BLaER1 treated with 17β-estradiol and CSF1 and Interleukin-3, amounts not matched to agents 10 nM and 100 nM (cell line): ENCODE measurements around the gene NR2C2.
A peak's percentile ranks its signal among the peaks of the same experiment; 100 is the strongest.

Experiments
- H3K27ac ChIP-seq, 11 experiments: shearing (Covaris generic); formaldehyde crosslinking; 2 replicates each; pipeline ENCODE4 v1.8.1; 2022
- H3K27me3 ChIP-seq, 11 experiments: shearing (Covaris generic); formaldehyde crosslinking; 2 replicates each; pipeline ENCODE4 v1.8.1; 2022
- H3K36me3 ChIP-seq, 11 experiments: shearing (Covaris generic); formaldehyde crosslinking; 2 replicates each; pipeline ENCODE4 v1.8.1; 2022
- H3K4me1 ChIP-seq, 10 experiments: shearing (Covaris generic); formaldehyde crosslinking; 2 replicates each; pipeline ENCODE4 v1.8.1; 2022
- H3K4me2 ChIP-seq, 11 experiments: shearing (Covaris generic); formaldehyde crosslinking; 2 replicates each; pipeline ENCODE4 v1.8.1; 2022
- H3K4me3 ChIP-seq, 10 experiments: shearing (Covaris generic); formaldehyde crosslinking; 2 replicates each; pipeline ENCODE4 v1.8.1; 2022
- H3K9ac ChIP-seq, 11 experiments: shearing (Covaris generic); formaldehyde crosslinking; 2 replicates each; pipeline ENCODE4 v1.8.1; 2022
- H3K9me3 ChIP-seq, 11 experiments: shearing (Covaris generic); formaldehyde crosslinking; replicated peaks in 1 of 11; 2 replicates each; pipeline ENCODE4 v1.8.1; 2022
- H4K20me1 ChIP-seq, 11 experiments: shearing (Covaris generic); formaldehyde crosslinking; 2 replicates each; pipeline ENCODE4 v1.8.1; 2022
- Cebpa-rat ChIP-seq, 11 experiments: shearing (Covaris generic); IDR thresholded peaks; 2 replicates each; pipeline ENCODE4 v1.8.1; 2022

NR2C2 gene

GRCh38 chr3:15079091-15079490 lies 131.7 kb downstream of the NR2C2 start:
- peaks cover 9 to 64% (median 18%) of the 10 kb centered on the region in 10 experiments; a peak in 19 of 20 replicates for H3K4me1 ChIP-seq
- no peak overlapping the region for H3K27ac ChIP-seq
- TF ChIP-seq Cebpa-rat (IDR thresholded peaks at IDR 0.05), result no peak
- no peaks in the 10 kb centered on the region for H3K9me3 ChIP-seq
- peaks cover 92 to 99% (median 95%) of the 10 kb centered on the region in 11 experiments for H3K36me3 ChIP-seq
- H3K4me2 ChIP-seq, result no peak overlapping the region
- H3K9ac ChIP-seq, result no peak overlapping the region
- H3K4me3 ChIP-seq, result no peak overlapping the region
- no peaks in the 10 kb centered on the region for H3K27me3 ChIP-seq
- peaks cover 0 to 12% (median 0%) of the 10 kb centered on the region in 11 experiments; a peak in 2 of 22 replicates for H4K20me1 ChIP-seq

DNA sequence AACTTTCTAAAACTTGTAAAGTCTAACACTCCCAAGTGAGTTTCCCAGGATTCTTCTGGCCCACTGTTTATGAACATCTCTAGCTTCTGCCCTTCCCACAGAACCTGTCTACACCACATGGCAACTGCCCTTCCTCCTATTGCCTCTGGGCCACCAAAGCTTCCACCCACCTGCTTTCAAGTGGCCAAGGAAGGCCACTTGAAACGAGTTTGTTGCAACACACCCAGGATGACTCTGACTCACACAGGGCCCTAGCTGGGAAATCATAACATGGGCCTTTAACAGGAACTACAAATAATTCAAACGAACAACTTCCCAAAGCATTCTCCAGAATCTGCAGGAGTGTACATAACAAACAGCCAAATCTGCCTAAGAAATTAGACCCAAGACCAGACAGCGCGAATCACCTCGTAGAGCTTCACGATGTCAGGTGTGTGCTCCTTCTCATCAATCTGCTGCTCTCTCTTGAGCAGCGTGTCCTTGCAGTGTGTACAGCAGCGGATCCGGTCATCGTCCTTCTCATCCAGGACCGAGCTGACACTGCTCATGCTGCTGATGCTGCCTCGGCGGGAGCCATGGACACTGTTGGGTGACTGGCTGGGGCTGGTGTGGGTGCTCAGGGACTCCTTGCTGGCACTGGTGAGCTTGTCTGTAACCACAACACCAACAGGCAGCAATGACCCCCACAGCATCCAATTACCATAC lies 134.7 kb downstream of the NR2C2 start:
- Histone ChIP-seq H3K4me3 (no peak overlapping the region), H3K4me2 (peak overlapping the region in 4 of 11 experiments; percentile 27 to 90 (median 74); a peak in 9 of 22 replicates), H3K27ac (peak overlapping the region in 4 of 11 experiments; percentile 55 to 76 (median 73); a peak in 8 of 22 replicates), H3K9ac (peak overlapping the region in 3 of 11 experiments; percentile 0 to 41 (median 26); a peak in 2 of 22 replicates), H4K20me1 (no peaks in the 10 kb centered on the region; a peak in 2 of 22 replicates), H3K27me3 (no peaks in the 10 kb centered on the region), H3K9me3 (no peaks in the 10 kb centered on the region), H3K4me1 (peaks cover 0 to 44% (median 0%) of the 10 kb centered on the region in 10 experiments; a peak in 9 of 20 replicates), H3K36me3 (peaks cover 93 to 99% (median 97%) of the 10 kb centered on the region in 11 experiments)
- TF ChIP-seq Cebpa-rat (IDR thresholded peaks at IDR 0.05), result 0 out of 22 replicates have a peak, but pooled peaks of 3 of the 11 experiments have one; percentile 21 to 39 (median 29)

GRCh38 chr3:15083252-15083651 lies 135.9 kb downstream of the NR2C2 start:
- Histone ChIP-seq H3K4me1 (peaks cover 0 to 39% (median 0%) of the 10 kb centered on the region in 10 experiments; a peak in 9 of 20 replicates), H3K9me3 (no peaks in the 10 kb centered on the region), H3K4me2 (peak overlapping the region in 3 of 11 experiments; percentile 62 to 90 (median 85); a peak in 6 of 22 replicates), H4K20me1 (no peaks in the 10 kb centered on the region; a peak in 2 of 22 replicates), H3K4me3 (no peak overlapping the region), H3K27me3 (no peaks in the 10 kb centered on the region), H3K9ac (0 out of 22 replicates have a peak overlapping the region, but pooled peaks of 1 of the 11 experiments have one; percentile 0), H3K36me3 (peaks cover 90 to 99% (median 96%) of the 10 kb centered on the region in 11 experiments), H3K27ac (peak overlapping the region in 3 of 11 experiments; percentile 73 to 76 (median 73); a peak in 5 of 22 replicates)
- TF ChIP-seq Cebpa-rat (IDR thresholded peaks at IDR 0.05), result no peak

DNA sequence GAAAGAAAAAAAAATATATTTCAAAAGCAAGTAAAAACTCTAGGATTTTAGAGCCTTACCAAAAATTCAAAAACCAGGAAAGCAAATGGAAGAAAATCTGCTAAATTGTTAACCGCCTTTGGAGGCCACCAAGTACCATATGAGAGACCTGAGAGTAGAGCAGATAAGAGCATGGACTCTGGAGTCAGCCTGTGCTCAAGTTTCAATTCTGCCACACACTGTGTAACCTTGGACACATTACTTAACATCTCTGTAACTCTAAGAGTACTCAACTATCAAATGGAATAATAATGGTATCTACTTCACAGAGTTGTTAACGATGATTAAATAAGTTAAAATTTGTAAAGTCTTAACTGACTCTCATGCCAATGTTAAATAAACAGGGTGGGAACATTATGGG lies 138.9 kb downstream of the NR2C2 start:
- peaks cover 0 to 34% (median 0%) of the 10 kb centered on the region in 10 experiments; a peak in 9 of 20 replicates for H3K4me1 ChIP-seq
- no peaks in the 10 kb centered on the region for H3K9me3 ChIP-seq
- H3K9ac ChIP-seq, result no peak overlapping the region
- no peak overlapping the region for H3K4me2 ChIP-seq
- TF ChIP-seq Cebpa-rat (IDR thresholded peaks at IDR 0.05), result no peak
- H3K27ac ChIP-seq, result no peak overlapping the region
- peaks cover 87 to 100% (median 96%) of the 10 kb centered on the region in 11 experiments for H3K36me3 ChIP-seq
- H3K27me3 ChIP-seq, result no peaks in the 10 kb centered on the region
- H4K20me1 ChIP-seq, result peaks cover 0 to under 1% (median 0%) of the 10 kb centered on the region in 11 experiments; a peak in 2 of 22 replicates
- H3K4me3 ChIP-seq, result no peak overlapping the region

DNA sequence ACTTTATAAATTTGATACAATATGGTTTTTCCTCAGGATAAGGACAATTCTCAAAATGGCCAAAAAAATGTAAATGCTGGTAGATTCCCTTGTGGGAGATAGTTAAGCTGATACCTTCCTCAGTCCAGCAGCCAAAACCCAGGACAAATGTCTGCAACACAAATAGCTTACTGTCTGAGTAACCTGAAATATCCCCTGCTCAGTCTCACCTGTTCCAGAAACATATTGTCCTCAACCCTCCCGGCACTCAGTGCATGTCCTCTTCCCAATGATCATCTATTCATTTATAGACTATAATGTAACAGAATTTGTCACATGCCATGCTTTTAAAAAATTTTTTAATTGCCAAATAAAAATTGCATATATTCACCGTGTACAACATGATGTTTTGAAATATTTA lies 139.3 kb downstream of the NR2C2 start:
- Histone ChIP-seq H3K9ac (no peak overlapping the region), H3K36me3 (peaks cover 87 to 100% (median 96%) of the 10 kb centered on the region in 11 experiments), H3K27ac (no peak overlapping the region), H3K4me1 (peaks cover 0 to 30% (median 0%) of the 10 kb centered on the region in 10 experiments; a peak in 9 of 20 replicates), H3K9me3 (no peaks in the 10 kb centered on the region), H3K27me3 (no peaks in the 10 kb centered on the region), H3K4me2 (no peak overlapping the region), H3K4me3 (no peak overlapping the region), H4K20me1 (peaks cover 0 to 5% (median 0%) of the 10 kb centered on the region in 11 experiments; a peak in 3 of 22 replicates)
- TF ChIP-seq Cebpa-rat (IDR thresholded peaks at IDR 0.05), result no peak

DNA sequence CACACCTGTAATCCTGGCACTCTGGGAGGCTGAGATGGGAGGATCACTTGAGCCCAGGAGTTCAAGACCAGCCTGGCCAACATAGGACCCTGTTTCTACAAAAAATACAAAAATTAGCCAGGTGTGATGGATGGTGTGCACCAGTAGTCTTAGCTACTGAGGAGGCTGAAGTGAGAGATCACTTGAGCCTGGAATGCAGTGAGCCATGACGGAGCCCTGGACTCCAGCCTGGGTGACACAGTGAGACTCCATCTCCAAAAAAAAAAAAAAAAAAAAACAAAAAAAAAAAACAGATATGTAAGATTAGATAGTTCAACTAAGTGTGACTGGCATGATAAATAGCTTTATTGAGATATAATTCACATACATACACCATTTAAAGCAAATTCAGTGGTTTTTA lies 141.8 kb downstream of the NR2C2 start:
- Histone ChIP-seq H3K4me3 (no peak overlapping the region), H4K20me1 (peaks cover 0 to 5% (median 0%) of the 10 kb centered on the region in 11 experiments; a peak in 1 of 22 replicates), H3K9me3 (no peaks in the 10 kb centered on the region), H3K27me3 (no peaks in the 10 kb centered on the region), H3K4me2 (no peak overlapping the region), H3K36me3 (peaks cover 78 to 100% (median 95%) of the 10 kb centered on the region in 11 experiments), H3K27ac (no peak overlapping the region), H3K4me1 (peaks cover 0 to 5% (median 0%) of the 10 kb centered on the region in 10 experiments; a peak in 4 of 20 replicates), H3K9ac (no peak overlapping the region)
- TF ChIP-seq Cebpa-rat (IDR thresholded peaks at IDR 0.05), result no peak

DNA sequence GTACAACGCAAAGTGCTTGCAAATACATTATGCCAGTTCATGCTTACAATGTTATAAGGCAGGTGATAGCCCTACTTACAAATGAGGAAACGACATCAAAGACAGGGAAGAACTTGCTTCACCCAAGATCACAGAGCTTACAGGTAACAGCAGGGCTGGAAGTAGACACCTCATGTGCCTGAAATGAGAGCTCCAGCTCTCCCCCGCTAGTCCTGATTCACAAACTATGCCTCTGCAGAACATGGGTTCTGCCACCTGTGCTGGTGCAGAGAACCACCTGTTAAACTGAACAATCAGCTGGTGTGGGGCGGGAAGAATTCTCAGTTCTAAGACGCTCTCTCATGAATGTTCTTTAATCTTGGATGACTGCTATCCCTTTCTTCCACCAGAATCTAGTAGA lies 144.2 kb downstream of the NR2C2 start:
- H3K4me1 ChIP-seq, result peaks cover 7 to 18% (median 12%) of the 10 kb centered on the region in 10 experiments
- TF ChIP-seq Cebpa-rat (IDR thresholded peaks at IDR 0.05), result no peak
- H3K27me3 ChIP-seq, result no peaks in the 10 kb centered on the region
- H4K20me1 ChIP-seq, result peaks cover 0 to 11% (median 4%) of the 10 kb centered on the region in 11 experiments; a peak in 4 of 22 replicates
- H3K4me2 ChIP-seq, result no peak overlapping the region
- no peak overlapping the region for H3K27ac ChIP-seq
- H3K9ac ChIP-seq, result no peak overlapping the region
- no peaks in the 10 kb centered on the region for H3K9me3 ChIP-seq
- H3K36me3 ChIP-seq, result peaks cover 77 to 99% (median 93%) of the 10 kb centered on the region in 11 experiments
- no peak overlapping the region for H3K4me3 ChIP-seq

DNA sequence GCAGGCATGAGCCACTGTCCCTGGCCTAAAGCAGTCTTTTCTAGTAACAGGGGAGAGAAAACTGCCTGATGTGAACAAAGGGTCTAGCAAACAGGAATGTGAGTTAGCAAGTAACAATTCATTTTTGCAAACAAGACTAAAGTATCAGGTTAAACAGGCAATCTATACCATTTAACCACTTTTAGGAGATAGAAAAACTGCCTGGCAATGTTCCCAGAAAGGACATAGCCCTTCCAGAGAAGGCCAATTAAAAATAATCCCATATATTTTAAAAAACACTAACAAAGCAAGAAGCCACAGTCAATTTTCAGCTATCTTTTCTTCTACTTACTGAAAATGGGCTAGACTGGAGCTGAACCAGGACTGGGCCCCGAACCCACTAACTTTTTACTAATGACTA lies 145.3 kb downstream of the NR2C2 start:
- TF ChIP-seq Cebpa-rat (IDR thresholded peaks at IDR 0.05), result no peak
- no peaks in the 10 kb centered on the region for H3K9me3 ChIP-seq
- no peaks in the 10 kb centered on the region for H3K27me3 ChIP-seq
- H3K4me3 ChIP-seq, result no peak overlapping the region
- peaks cover 16 to 29% (median 23%) of the 10 kb centered on the region in 10 experiments for H3K4me1 ChIP-seq
- no peak overlapping the region for H3K27ac ChIP-seq
- no peak overlapping the region for H3K4me2 ChIP-seq
- peaks cover 66 to 87% (median 82%) of the 10 kb centered on the region in 11 experiments for H3K36me3 ChIP-seq
- peaks cover 0 to 23% (median 14%) of the 10 kb centered on the region in 11 experiments; a peak in 12 of 22 replicates for H4K20me1 ChIP-seq
- no peak overlapping the region for H3K9ac ChIP-seq
